Measurements from ENCODE around the gene ADAMTS9. TPM values are rescaled to one million over a fixed set of nuclear protein-coding genes. Genes with fewer than 3 reads are reported as not detected.
A peak's percentile ranks its signal among the peaks of the same experiment; 100 is the strongest.

ADAMTS9 gene, protein sequence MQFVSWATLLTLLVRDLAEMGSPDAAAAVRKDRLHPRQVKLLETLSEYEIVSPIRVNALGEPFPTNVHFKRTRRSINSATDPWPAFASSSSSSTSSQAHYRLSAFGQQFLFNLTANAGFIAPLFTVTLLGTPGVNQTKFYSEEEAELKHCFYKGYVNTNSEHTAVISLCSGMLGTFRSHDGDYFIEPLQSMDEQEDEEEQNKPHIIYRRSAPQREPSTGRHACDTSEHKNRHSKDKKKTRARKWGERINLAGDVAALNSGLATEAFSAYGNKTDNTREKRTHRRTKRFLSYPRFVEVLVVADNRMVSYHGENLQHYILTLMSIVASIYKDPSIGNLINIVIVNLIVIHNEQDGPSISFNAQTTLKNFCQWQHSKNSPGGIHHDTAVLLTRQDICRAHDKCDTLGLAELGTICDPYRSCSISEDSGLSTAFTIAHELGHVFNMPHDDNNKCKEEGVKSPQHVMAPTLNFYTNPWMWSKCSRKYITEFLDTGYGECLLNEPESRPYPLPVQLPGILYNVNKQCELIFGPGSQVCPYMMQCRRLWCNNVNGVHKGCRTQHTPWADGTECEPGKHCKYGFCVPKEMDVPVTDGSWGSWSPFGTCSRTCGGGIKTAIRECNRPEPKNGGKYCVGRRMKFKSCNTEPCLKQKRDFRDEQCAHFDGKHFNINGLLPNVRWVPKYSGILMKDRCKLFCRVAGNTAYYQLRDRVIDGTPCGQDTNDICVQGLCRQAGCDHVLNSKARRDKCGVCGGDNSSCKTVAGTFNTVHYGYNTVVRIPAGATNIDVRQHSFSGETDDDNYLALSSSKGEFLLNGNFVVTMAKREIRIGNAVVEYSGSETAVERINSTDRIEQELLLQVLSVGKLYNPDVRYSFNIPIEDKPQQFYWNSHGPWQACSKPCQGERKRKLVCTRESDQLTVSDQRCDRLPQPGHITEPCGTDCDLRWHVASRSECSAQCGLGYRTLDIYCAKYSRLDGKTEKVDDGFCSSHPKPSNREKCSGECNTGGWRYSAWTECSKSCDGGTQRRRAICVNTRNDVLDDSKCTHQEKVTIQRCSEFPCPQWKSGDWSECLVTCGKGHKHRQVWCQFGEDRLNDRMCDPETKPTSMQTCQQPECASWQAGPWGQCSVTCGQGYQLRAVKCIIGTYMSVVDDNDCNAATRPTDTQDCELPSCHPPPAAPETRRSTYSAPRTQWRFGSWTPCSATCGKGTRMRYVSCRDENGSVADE (N-terminal part only)
- 0.18 and 0.46 TPM in 2 replicates for total RNA-seq (2021)
- long read RNA-seq: 0 reads

DNA sequence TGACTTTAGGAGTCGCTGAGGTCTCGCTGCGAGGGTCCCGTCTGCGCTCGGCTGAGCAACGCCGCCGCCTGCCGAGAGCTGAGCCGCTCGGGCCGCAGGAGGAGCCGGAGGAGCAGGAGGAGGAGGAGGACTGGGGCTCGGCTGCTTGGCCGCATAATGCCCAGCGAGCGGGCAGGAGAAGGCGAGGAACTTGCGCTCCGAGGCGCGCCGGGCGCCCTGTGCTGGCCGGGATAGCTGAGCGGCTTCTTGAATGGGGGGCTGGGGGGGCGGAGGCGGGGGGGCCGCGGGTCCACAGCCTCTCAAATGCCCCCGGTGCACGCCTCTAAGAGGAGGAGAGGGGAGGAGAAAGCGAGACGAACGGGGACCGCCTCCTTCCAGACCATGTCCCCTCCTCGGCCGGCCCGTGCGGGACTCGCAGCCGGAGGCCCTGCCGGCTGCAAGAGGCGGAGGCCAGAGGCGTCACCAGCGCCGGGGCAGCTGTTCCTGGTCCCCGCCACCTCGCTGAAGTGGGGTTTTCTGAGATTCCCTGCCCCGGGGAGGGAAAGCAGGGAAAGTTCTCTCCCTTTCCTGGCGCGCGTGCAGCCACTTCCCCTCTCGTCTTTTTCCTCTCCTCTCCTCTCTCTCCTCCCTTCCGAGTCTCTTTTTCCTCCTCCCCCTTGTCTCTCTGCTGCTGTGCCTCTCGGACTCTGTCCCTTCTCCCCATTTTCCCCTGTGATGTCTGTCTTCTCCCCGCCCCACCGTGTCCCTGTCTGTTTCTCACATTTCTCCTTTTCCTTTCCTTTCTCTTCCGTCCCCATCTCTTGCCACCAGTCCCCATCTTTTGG lies at the start of gene ADAMTS9:
Gene ADAMTS9, minus strand, starts transcription at position 220 of the 824 bp plus-strand sequence. CDS start 343 bp downstream, outside the sequence.
- no peak within 1 kb of the TSS for H3K27ac ChIP-seq (ENCODE audit: insufficient read length, low read depth, low read length)
- peaks cover 87% of the 10 kb centered on the region for H3K27me3 Mint-ChIP-seq (ENCODE audit: low read depth)
- WGBS (ENCODE audit: extremely low coverage, insufficient read length, low lambda C conversion rate): no CpG with 5 or more reads among the region's 60 CpGs

More for the DNA sequence above, at the start of gene ADAMTS9:
- no peak within 1 kb of the TSS for H3K9ac ChIP-seq (ENCODE audit: extremely low read depth, insufficient read length, low read length)
- H4K91ac ChIP-seq (ENCODE audit: insufficient read length, low read depth, low read length): no peak within 1 kb of the TSS
- H2BK12ac ChIP-seq (ENCODE audit: insufficient read length, low read depth, low read length): no peak within 1 kb of the TSS
- H2BK20ac ChIP-seq (ENCODE audit: low read depth, low read length, poor library complexity, severe bottlenecking): no peak within 1 kb of the TSS
- no peaks in the 10 kb centered on the region for H3K79me1 ChIP-seq (ENCODE audit: insufficient read depth, low read depth, low read length, poor library complexity, severe bottlenecking)
- H3K9me3 ChIP-seq (ENCODE audit: control insufficient read depth, low read depth, low read length): no peaks in the 10 kb centered on the region
- peaks cover 39% of the 10 kb centered on the region for H3K27me3 ChIP-seq (ENCODE audit: insufficient read depth, low read length)
- H3T11ph ChIP-seq (ENCODE audit: low read length): no peak within 1 kb of the TSS
- H2AFZ ChIP-seq (ENCODE audit: low read length): no peak within 1 kb of the TSS
- H2BK15ac ChIP-seq (ENCODE audit: low read depth, low read length): no peak within 1 kb of the TSS
- no peaks in the 10 kb centered on the region for H3K79me2 ChIP-seq (ENCODE audit: insufficient read depth, low read length)
- Mint-ChIP-seq H3K9me3 (peaks cover 0 to 2% of the 10 kb centered on the region in 2 experiments; a peak in 2 of 5 replicates), H3K4me3 (peak within 1 kb of the TSS; percentile 68 to 92), H3K27ac (no peak within 1 kb of the TSS; a peak in 1 of 7 replicates), H3K4me1 (peaks cover 59 to 69% of the 10 kb centered on the region in 2 experiments), H3K36me3 (ENCODE audit: insufficient read depth in 1 of 3, low read depth in 3 of 3) (no peaks in the 10 kb centered on the region)
- DNase-seq: peak; percentile 82
- no peak within 1 kb of the TSS for H3K56ac ChIP-seq (ENCODE audit: insufficient read length, low read depth, low read length)
- H2BK120ac ChIP-seq (ENCODE audit: low read depth, low read length, poor library complexity, severe bottlenecking): no peak within 1 kb of the TSS
- no peak within 1 kb of the TSS for H2BK5ac ChIP-seq (ENCODE audit: insufficient read length, low read length)
- no peak within 1 kb of the TSS for H3K4ac ChIP-seq (ENCODE audit: low read depth, low read length)
- TF ChIP-seq, protein P1, sequence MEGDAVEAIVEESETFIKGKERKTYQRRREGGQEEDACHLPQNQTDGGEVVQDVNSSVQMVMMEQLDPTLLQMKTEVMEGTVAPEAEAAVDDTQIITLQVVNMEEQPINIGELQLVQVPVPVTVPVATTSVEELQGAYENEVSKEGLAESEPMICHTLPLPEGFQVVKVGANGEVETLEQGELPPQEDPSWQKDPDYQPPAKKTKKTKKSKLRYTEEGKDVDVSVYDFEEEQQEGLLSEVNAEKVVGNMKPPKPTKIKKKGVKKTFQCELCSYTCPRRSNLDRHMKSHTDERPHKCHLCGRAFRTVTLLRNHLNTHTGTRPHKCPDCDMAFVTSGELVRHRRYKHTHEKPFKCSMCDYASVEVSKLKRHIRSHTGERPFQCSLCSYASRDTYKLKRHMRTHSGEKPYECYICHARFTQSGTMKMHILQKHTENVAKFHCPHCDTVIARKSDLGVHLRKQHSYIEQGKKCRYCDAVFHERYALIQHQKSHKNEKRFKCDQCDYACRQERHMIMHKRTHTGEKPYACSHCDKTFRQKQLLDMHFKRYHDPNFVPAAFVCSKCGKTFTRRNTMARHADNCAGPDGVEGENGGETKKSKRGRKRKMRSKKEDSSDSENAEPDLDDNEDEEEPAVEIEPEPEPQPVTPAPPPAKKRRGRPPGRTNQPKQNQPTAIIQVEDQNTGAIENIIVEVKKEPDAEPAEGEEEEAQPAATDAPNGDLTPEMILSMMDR (conservative IDR thresholded peaks at IDR 0.05): no peak
- H3K23ac ChIP-seq (ENCODE audit: insufficient read length, low read depth, low read length): no peak within 1 kb of the TSS
- H4K20me1 ChIP-seq (ENCODE audit: control insufficient read depth, insufficient read depth, insufficient read length): no peaks in the 10 kb centered on the region
- H4K8ac ChIP-seq (replicated peaks; ENCODE audit: insufficient read length, low read depth, low read length): no peak within 1 kb of the TSS
- no peak within 1 kb of the TSS for H3K14ac ChIP-seq (ENCODE audit: insufficient read depth, low read length)
- H2AK5ac ChIP-seq (ENCODE audit: insufficient read length, low read length): no peak within 1 kb of the TSS
- H3K18ac ChIP-seq (ENCODE audit: insufficient read length, low read depth, low read length): no peak within 1 kb of the TSS
- no peaks in the 10 kb centered on the region; the same call in 1 of the 2 replicates for H3K4me1 ChIP-seq (ENCODE audit: insufficient read depth, low read length)
- H3K4me2 ChIP-seq (ENCODE audit: insufficient read depth, insufficient read length, low read length): peak within 1 kb of the TSS; percentile 85
- peaks cover 37% of the 10 kb centered on the region for H3K23me2 ChIP-seq (ENCODE audit: insufficient read length, low read depth, low read length, poor library complexity, severe bottlenecking)
- H4K5ac ChIP-seq (ENCODE audit: insufficient read length, low read depth, low read length): no peak within 1 kb of the TSS
